Measurements from ENCODE around the gene NYAP1.
A peak's percentile ranks its signal among the peaks of the same experiment; 100 is the strongest.
"Not testable (repeated sequence)": the region's sequence is repeated elsewhere in the genome, so short reads cannot be mapped to it uniquely, and the experiment has no call there.

Gene NYAP1

DNA sequence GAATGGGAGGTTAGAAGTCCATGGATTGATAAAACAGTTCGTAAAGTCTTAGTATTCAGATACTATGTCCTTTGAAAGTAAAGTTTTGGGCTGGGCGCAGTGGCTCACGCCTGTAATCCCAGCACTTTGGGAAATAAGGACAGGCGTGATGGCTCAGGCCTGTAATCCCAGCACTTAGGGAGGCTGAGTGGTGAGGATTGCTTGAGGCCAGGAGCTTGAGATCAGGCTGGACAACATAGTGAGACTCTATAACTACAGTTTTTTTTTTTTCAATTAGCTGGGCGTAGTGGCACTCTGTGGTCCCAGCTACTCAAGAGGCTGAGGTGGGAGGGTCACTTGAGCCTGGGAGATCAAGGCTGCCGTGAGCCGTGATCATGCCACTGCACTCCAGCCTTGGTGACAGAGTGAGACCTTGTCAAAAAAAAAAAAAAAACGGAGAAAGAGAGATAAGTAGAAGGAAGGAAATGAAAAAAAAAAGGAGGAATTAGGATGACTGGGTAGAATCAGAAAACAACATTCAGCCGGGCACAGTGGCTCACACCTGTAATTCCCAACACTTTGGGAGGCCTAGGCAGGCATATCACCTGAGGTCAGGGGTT is 29.6 kb downstream of the NYAP1 start:
- no peak for DNase-seq (ENCODE audit: low spot score)

- no peak for DNase-seq (ENCODE audit: low spot score)
Measured at GRCh38 chr7:100515072-100515532, 31.4 kb downstream of the NYAP1 start.

DNA sequence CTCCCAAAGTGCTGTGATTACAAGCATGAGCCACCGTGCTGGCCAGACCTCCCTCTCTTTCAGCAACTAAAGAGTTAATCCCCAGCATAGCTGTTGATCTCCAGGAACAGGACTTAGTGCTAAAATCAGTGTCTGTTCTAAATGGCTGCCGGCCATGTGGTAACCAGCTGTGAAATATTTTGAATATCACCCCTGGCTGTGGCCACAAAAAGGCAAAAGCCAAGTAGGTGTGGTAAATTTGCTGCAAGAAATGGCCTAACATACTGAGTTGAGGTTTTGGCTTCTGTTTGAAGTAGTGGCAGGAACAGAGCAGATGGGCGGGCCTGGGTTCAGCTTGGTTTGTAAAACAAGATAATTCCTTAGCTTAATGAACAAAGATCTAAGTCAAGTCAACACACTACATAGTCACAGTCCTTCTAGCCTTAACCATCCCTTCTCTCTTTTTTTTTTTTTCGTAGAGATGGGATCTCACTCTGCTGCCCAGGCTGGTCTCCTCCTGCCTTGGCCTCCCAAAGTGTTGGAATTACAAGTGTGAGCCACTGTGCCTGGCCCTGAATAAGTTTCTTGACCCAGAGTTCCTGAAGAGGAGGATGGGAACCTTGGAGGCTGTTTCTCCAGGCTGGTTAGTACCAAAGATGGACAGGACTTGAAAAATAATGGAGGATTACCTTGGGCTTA is 32.5 kb downstream of the NYAP1 start:
- peak; percentile 32 for DNase-seq (ENCODE audit: low spot score)

DNA sequence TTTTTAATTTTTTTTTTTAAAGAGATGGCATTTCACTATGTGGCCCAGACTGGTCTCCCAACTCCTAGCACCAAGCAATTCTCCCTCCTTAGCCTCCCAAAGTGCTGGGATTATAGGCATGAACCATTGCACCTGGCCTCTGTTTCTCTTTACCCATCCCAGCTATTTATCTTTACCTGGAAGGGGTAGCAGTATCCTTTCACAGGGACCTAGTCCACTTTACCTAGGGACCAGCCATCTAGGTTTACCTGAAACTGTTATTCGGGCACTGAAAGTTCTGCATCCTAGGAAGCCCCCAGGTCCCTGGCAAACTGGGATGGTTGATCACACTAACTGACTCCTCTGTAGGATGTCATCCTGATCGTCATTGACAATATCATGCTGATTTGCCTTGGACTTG is 33.6 kb downstream of the NYAP1 start:
- DNase-seq (ENCODE audit: low spot score), result no peak

GRCh38 chr7:100519580-100519979 is 35.9 kb downstream of the NYAP1 start:
- no peak for DNase-seq (ENCODE audit: low spot score)

DNA sequence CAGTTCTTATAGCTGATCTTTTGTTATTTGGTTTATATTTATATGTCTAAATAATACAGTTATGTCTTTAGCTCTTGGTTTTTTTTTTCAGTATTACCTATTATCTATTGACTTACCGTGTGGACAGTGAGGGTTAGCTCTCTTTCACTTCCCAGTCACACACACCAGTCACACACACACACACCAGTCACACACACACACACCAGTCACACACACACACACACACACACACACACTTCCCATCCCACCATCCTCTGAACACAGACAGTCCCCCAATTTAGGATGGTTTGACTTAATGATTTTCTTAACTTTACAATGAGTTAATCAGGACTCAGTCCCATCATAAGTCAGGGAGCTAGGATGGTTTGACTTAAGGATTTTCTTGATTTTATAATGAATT is 36.4 kb downstream of the NYAP1 start:
- DNase-seq (ENCODE audit: low spot score), result no peak

DNA sequence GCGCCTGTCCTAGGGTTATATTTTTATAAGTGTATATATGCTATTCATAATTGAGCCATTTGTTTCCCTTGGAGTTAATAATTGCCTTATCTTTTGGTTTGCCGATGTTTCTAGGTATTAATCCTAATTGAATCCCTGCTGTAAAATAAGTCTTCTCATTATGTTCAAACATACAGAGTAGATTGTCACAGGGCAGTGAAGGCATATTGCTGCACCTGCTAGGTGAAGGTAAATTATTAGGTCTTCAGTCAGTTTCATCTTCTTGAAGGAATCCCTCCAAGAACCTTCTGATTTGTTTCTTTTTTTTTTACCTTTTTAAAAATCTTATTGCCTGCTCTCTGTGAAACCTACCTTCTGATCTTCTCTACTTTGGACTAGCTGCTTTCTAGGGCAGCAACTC is 37.3 kb downstream of the NYAP1 start:
- no peak for DNase-seq (ENCODE audit: low spot score)

DNA sequence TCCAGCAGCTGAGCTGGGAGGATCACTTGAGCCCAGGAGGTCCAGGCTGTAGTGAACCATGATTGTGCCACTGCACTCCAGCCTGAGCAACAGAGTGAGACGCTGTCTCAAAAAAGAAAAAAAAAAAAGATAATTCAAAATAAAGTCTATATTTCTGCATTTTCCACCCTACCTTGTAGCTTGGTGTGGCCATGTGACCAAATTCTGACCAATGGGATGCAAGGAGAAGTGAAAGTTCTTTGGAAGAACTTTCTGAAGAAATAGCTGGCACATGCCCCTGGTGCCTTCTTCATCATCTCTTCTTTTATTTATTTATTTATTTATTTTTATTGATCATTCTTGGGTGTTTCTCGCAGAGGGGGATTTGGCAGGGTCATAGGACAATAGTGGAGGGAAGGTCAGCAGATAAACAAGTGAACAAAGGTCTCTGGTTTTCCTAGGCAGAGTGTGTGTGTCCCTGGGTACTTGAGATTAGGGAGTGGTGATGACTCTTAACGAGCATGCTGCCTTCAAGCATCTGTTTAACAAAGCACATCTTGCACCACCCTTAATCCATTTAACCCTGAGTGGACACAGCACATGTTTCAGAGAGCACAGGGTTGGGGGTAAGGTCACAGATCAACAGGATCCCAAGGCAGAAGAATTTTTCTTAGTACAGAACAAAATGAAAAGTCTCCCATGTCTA is 38.3 kb downstream of the NYAP1 start:
- DNase-seq (ENCODE audit: low spot score), result not testable (repeated sequence)

GRCh38 chr7:100523192-100523591 is 39.5 kb downstream of the NYAP1 start:
- not testable (repeated sequence) for DNase-seq (ENCODE audit: low spot score)

DNA sequence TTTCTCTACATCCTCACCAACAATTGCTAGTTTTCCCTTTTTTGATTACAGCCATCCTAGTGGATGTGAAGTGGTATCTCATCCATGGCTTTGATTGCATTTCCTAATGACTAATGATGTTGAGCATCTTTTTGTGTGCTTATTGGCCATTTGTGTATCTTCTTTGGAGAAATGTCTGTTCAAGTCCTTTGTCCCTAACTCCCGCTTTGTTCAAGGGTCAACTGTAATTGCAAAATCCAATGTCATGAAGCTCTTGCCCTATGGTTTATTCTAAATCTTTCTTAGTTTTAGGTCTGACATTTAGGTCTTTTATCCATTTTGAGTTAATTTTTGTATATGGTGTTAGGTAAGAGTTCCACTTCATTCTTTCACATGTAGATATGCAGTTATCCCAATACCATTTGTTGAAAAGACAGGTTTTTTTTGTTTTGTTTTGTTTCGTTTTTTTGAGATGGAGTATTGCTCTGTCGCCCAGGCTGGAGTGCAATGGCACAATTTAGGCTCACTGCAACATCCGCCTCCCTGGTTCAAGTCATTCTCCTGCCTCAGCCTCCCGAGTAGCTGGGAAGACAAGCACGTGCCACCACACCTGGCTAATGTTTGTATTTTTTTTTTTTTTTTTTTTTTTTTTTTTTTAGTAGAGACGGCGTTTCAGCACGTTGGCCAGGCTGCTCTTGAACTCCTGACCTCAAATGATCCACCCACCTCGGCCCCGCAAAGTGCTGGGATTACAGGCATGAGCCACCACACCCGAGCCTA is 44.6 kb downstream of the NYAP1 start:
- not testable (repeated sequence) for DNase-seq (ENCODE audit: low spot score)

- DNase-seq (ENCODE audit: low spot score), result no peak
Measured at GRCh38 chr7:100532165-100533022, 48.7 kb downstream of the NYAP1 start.

DNA sequence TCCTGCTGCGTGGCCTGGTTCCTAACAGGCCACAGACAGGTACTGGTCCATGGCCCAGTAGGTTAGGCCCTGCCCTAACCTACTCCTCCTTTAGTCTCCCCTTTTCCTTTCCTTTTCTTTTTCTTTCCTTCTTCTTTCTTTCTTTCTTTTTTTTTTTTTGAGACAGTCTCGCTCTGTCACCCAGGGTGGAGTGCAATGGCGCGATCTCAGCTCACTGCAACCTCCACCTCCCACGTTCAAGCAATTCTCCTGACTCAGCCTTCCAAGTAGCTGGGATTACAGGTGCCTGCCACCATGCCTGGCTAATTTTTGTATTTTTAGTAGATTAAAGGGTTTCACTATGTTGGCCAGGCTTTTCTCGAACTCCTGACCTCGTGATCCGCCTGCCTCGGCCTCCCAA is 52.3 kb downstream of the NYAP1 start:
- DNase-seq (ENCODE audit: low spot score), result not testable (repeated sequence)

DNA sequence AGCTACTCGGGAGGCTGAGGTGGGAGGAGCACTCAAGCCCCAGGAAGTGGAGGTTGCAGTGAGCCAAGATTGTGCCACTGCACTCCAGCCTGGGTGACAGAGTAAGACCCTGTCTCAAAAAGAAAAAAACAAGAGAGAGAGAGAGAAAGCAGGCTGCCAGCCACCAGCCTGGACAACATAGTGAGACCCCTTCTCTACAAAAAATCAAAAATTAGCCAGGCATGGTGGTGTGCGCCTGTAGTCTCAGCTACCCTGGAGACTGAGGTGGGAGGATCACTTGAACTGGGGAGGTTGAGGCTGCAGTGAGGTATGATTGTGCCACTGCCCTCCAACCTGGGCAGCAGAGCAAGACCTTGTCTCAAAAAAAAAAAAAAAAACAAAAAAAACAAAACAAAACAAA is 53.0 kb downstream of the NYAP1 start:
- DNase-seq (ENCODE audit: low spot score), result not testable (repeated sequence)

GRCh38 chr7:100538348-100538653 is 54.6 kb downstream of the NYAP1 start:
- no peak for DNase-seq (ENCODE audit: low spot score)

DNA sequence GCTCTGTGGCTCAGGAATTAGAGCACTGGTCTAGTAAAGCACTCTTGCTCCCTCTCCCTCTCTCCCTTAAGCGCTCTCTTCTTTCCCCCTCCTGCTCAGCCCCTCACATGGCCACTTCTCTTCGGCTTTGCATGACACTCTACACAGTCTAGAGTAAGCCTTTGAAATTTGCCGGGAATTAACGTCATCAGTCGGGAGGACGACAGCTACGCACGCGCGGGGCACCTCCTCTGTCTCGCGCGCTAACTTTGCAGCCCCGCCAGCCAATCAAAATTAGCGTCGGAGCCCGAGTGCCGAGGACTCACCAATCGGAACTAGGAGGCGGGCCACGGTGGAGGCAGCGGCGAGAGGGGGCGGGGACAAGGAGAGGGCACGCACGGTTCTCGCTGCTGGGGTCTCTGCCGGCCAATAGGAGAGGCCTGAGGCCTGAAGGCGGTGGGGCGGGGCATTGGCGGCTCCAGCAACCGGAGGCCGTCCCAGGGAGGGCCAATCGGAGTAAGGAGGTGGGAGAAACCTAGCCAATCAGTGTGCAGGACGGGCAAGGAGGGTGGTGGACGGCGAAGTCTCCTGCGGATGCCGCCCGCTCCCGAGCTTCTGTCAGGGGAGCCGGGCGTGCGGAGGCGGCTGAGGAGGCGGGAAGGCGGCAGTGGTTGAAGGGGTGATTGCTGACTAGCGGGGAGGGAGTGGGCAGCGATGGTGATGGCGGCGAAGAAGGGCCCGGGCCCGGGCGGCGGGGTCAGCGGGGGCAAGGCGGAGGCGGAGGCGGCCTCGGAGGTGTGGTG is 55.1 kb downstream of the NYAP1 start, which contains the start of gene AGFG2:
AGFG2 (plus strand) TSS at position 550 of the 782 bp plus-strand sequence; CDS start at position 694, 144 bp downstream.
- peak; percentile 100 for DNase-seq (ENCODE audit: low spot score)

DNA sequence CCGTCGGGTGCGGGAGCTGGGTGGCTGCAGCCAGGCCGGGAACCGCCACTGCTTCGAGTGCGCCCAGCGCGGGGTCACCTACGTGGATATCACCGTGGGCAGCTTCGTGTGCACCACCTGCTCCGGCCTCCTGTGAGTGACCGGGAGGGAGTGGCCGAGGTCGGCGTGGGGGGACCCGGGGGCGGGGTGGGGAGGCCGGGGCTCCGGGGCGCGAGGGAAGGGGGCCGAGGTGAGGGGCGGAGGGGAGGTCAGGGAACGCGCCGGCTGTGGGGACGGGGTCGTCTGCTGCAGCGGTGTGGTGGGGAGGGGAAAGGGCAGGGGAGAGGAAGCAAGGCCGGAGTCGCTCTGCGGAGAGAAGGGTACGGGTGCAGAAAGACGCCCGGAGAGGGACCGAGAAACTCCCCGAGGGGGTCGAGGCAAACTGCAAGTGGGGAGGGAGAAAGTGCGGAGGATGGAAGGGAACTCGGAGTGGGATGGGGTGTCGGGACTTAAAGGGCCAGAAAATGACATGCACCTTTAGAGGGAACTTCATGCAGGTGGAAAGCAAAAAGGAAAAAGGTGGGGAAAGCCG is 55.8 kb downstream of the NYAP1 start:
- no peak for DNase-seq (ENCODE audit: low spot score)

DNA sequence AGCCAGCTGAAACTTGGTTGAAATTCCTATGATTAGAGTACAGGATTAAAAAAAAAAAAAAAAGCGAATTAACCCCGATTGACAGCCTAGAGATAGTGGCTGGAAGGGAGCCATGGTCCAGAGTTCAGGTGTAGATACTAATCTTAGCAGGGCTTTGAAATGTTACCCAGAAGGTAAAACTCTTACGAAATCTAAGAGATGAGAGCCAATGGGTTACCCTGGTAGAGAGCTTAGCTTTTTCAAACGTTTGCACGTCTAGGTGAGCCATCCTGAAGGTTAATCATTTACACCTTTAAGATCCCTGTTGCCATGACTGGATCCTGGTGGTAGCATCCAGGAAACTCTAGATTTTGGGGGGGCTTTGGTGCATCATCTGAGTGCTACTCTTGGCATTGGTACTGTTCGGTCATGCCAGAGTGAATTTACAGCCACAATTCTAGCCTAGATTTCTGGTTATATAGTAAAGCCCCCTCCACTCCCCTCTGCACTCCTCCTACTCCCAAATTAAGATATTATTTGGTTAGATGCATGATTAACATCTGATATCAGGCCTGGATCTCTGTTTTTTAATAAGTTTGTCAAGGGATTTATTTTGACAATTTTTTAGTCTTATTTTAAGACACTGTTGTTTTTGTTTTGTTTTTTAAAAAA is 56.5 kb downstream of the NYAP1 start:
- peak; percentile 83 for DNase-seq (ENCODE audit: low spot score)

- DNase-seq (ENCODE audit: low spot score), result not testable (repeated sequence)
Measured at GRCh38 chr7:100541309-100541708, 57.6 kb downstream of the NYAP1 start.

DNA sequence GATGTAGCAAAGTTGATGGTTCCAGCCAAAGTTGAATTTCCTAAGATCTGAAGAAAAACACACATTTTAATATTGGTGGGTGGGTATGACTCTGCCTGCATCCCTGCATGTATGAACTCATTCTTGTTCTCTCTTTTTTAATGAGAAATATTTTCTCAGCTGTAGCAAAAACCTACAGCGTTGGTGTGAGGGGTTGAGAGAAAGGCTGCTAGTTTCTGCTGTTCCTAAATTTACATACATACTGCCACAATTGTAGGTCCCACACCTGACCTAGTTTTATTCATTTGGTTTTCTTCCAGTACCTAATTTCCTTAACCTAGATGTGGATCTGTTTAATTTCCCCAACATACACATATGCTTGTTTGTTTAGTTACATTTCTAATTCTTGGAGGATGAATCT is 59.9 kb downstream of the NYAP1 start:
- no peak for DNase-seq (ENCODE audit: low spot score)

- no peak for DNase-seq (ENCODE audit: low spot score)
Measured at GRCh38 chr7:100544386-100544785, 60.7 kb downstream of the NYAP1 start.

Measured in LoVo (cell line).